ENCODE data around the gene FASTKD2.

FASTKD2 gene

GRCh38 chr2:206836722-206837121 is 71.3 kb downstream of the FASTKD2 start:
- no peak for DNase-seq (ENCODE audit: low read depth)

- DNase-seq (ENCODE audit: low read depth): no peak
Measured at GRCh38 chr2:206837775-206838174, 72.4 kb downstream of the FASTKD2 start.

GRCh38 chr2:206838690-206839089 is 73.3 kb downstream of the FASTKD2 start:
- no peak for DNase-seq (ENCODE audit: low read depth)

- no peak for DNase-seq (ENCODE audit: low read depth)
Measured at GRCh38 chr2:206840999-206841398, 75.6 kb downstream of the FASTKD2 start.

All from fibroblast of the conjunctiva (primary cell).